K562 (cell line): Measurements from ENCODE around the gene DGCR8. TPM values are rescaled to one million over a fixed set of nuclear protein-coding genes. Genes with fewer than 3 reads are reported as not detected.

Experiments
- BRCA1 ChIP-seq, 2 experiments: fragments of 450-650 bp in 1 of 2; sonication (generic) in 1 of 2; formaldehyde crosslinking in 1 of 2; IDR thresholded peaks; 2 replicates each; pipeline versions ENCODE4 v1.5.0 to v1.6.1; 2017 to 2020; ENCODE audit warnings: mild to moderate bottlenecking in 1 of 2, missing genetic modification reagents in 1 of 2
- BRF1 ChIP-seq: IDR thresholded peaks from 3 replicates; pipeline ENCODE4 v1.6.1; 2011; ENCODE audit warnings: borderline replicate concordance, mild to moderate bottlenecking; ENCODE audit not compliant: insufficient read length; ENCODE audit errors: extremely low read depth
- CBX1 ChIP-seq: sonication (generic); IDR thresholded peaks from 2 replicates; pipeline ENCODE4 v1.6.1; 2016; ENCODE audit warnings: antibody characterized with exemption, low read depth, mild to moderate bottlenecking
- CCAR2 ChIP-seq: fragments of 200-400 bp; formaldehyde crosslinking; IDR thresholded peaks from 2 replicates; pipeline ENCODE4 v1.6.1; 2017; ENCODE audit warnings: mild to moderate bottlenecking, low read depth, low read length
- EZH2 ChIP-seq: IDR thresholded peaks from 2 replicates; pipeline ENCODE4 v1.6.1; 2012; ENCODE audit warnings: low read depth, mild to moderate bottlenecking, inconsistent platforms, low read length, borderline replicate concordance
- GTF2F1 ChIP-seq: IDR thresholded peaks from 2 replicates; pipeline ENCODE4 v1.6.1; 2011; ENCODE audit warnings: low read depth, low read length, improper control_type of control experiment
- MEIS2 ChIP-seq: fragments of 450-650 bp; IDR thresholded peaks from 2 replicates; pipeline ENCODE4 v1.6.1; 2014; ENCODE audit warnings: mild to moderate bottlenecking; ENCODE audit not compliant: partially characterized antibody
- MTA2 ChIP-seq: fragments of 450-650 bp; IDR thresholded peaks from 2 replicates; pipeline ENCODE4 v1.6.1; 2016; ENCODE audit warnings: low read depth
- RBM25 ChIP-seq: fragments of 200-400 bp; formaldehyde crosslinking; IDR thresholded peaks from 2 replicates; pipeline ENCODE4 v1.6.1; 2018; ENCODE audit warnings: low read length, low read depth, moderate library complexity; ENCODE audit not compliant: severe bottlenecking
- SRF ChIP-seq, 2 experiments: fragments of 250-450, 450-650 bp in 1 of 2; sonication (Bioruptor Pico) in 1 of 2; sonication (generic) in 1 of 2; formaldehyde crosslinking; IDR thresholded peaks; 2 replicates each; pipeline versions ENCODE4 v1.5.0 to v1.5.1; 2020 to 2022; ENCODE audit warnings: mild to moderate bottlenecking in 1 of 2, missing genetic modification reagents in 1 of 2
- USF1 ChIP-seq: sonication (generic); formaldehyde crosslinking; IDR thresholded peaks from 2 replicates; pipeline ENCODE4 v1.9.0; 2022; ENCODE audit warnings: mild to moderate bottlenecking, missing genetic modification reagents
- XRCC4 ChIP-seq: IDR thresholded peaks from one replicate; pipeline ENCODE4 v1.6.1; 2011; ENCODE audit not compliant: insufficient read depth, insufficient read length; ENCODE audit errors: extremely low read depth
- ZBTB2 ChIP-seq: fragments of 450-650 bp; IDR thresholded peaks from 2 replicates; pipeline ENCODE4 v1.6.1; 2016; ENCODE audit warnings: antibody characterized with exemption
- ZBTB40 ChIP-seq, 2 experiments: fragments of 450-650 bp in 1 of 2; sonication (generic) in 1 of 2; formaldehyde crosslinking in 1 of 2; IDR thresholded peaks; 2 replicates each; pipeline versions ENCODE4 v1.7.1 to v1.9.0; 2016 to 2022; ENCODE audit warnings: inconsistent platforms in 1 of 2, mild to moderate bottlenecking in 1 of 2, missing genetic modification reagents in 1 of 2
- ZNF586 ChIP-seq: fragments of 450-650 bp; formaldehyde crosslinking; conservative IDR thresholded peaks from 2 replicates; pipeline ENCODE4 v1.4.0; 2020; ENCODE audit warnings: mild to moderate bottlenecking, moderate library complexity
- ZNF644 ChIP-seq: fragments of 200-800 bp; sonication (Bioruptor generic); IDR thresholded peaks from 2 replicates; pipeline ENCODE4 v1.6.1; 2016; ENCODE audit warnings: low read depth, missing genetic modification characterization, missing compliant biosample characterization
- ZNF717 ChIP-seq: fragments of 250-450 bp; sonication (Bioruptor Pico); IDR thresholded peaks from 2 replicates; pipeline ENCODE4 v1.5.0; 2021
- ZNF75A ChIP-seq: fragments of 450-650 bp; formaldehyde crosslinking; IDR thresholded peaks from 2 replicates; pipeline ENCODE4 v1.4.0; 2020; ENCODE audit warnings: mild to moderate bottlenecking
- ZNF77 ChIP-seq: fragments of 250-450 bp; sonication (Bioruptor Pico); IDR thresholded peaks from 2 replicates; pipeline ENCODE4 v1.5.0; 2020
- polyA plus RNA-seq, 8 experiments: library from polyadenylated mRNA; depleted of rRNA in 4 of 8; stranded (reverse) in 5 of 8; unstranded in 3 of 8; fragments of >200 nt; fragmentation: Nextera tagmentation in 2 of 8; fragmentation: Illumina TruSeq in 1 of 8; extraction: Ambion mirVana in 2 of 8; extraction: Trizol in 1 of 8; gene quantifications; 2 replicates each; pipeline versions ENCODE4 v1.2.1 to v1.2.3, GENCODE V29; 2011 to 2014; ENCODE audit warnings: inconsistent platforms in 1 of 8, missing spikeins in 1 of 8
- total RNA-seq, 7 experiments: library from RNA; depleted of rRNA in 6 of 7; stranded (reverse); fragments of >200 nt in 6 of 7; fragmentation: Illumina TruSeq in 2 of 7; extraction: Trizol in 2 of 7; gene quantifications; 2 replicates each; pipeline versions ENCODE4 v1.2.1 to v1.2.3, GENCODE V29; 2011 to 2021; ENCODE audit warnings: low replicate concordance in 1 of 7

DGCR8 gene
- total and polyA plus RNA-seq, 9 of the 15 experiments (the other 6 are each of a cell fraction or from before 2014, with no cell fraction given) = 5.9 to 144 (median 80.1) TPM

- TF ChIP-seq ZBTB40 (IDR thresholded peaks at IDR 0.05) (no peak), ZBTB40 (CRISPR knock-in tag; IDR thresholded peaks at IDR 0.05) (no peak), EZH2 (no peak), CBX1 (no peak), BRF1 (no peak), ZNF717 (CRISPR knock-in tag) (no peak), RBM25 (no peak), USF1 (CRISPR knock-in tag) (no peak), XRCC4 (no peak), BRCA1 (IDR thresholded peaks at IDR 0.05) (no peak), BRCA1 (CRISPR knock-in tag; IDR thresholded peaks at IDR 0.05) (no peak), ZNF644 (tag) (no peak), MEIS2 (no peak), ZNF586 (CRISPR knock-in tag) (no peak), ZNF77 (CRISPR knock-in tag) (no peak), MTA2 (no peak), ZBTB2 (no peak), GTF2F1 (0 out of 2 replicates have a peak, but pooled peaks have one; percentile 19), CCAR2 (no peak), ZNF75A (CRISPR knock-in tag) (no peak), SRF (CRISPR knock-in tag; IDR thresholded peaks at IDR 0.05) (no peak)
Measured at GRCh38 chr22:20071524-20071972, 8.5 kb upstream of the DGCR8 start (continued).
